ENCODE measurements around the gene TPGS1.

GRCh38 chr19:496112-496665 lies 11.1 kb upstream of the TPGS1 start, which contains the start of gene MADCAM1:
- TF ChIP-seq CTCF (IDR thresholded peaks at IDR 0.05 in 4 of 5, conservative IDR thresholded peaks at IDR 0.05 in 1 of 5): no peak
- TF ChIP-seq POLR2A (IDR thresholded peaks at IDR 0.05): no peak

Measured in gastrocnemius medialis (tissue), 4 donors.